HG03066 (cell line): Measurements from ENCODE around the gene NOX3.
"Not testable (repeated sequence)": the region's sequence is repeated elsewhere in the genome, so short reads cannot be mapped to it uniquely, and the experiment has no call there.

Experiments
- ATAC-seq: cut with Tn5 transposase; IDR thresholded peaks from one replicate; pipeline ENCODE4 v1.9.1; 2021; ENCODE audit warnings: low read depth; ENCODE audit not compliant: unreplicated experiment

The NOX3 gene, protein sequence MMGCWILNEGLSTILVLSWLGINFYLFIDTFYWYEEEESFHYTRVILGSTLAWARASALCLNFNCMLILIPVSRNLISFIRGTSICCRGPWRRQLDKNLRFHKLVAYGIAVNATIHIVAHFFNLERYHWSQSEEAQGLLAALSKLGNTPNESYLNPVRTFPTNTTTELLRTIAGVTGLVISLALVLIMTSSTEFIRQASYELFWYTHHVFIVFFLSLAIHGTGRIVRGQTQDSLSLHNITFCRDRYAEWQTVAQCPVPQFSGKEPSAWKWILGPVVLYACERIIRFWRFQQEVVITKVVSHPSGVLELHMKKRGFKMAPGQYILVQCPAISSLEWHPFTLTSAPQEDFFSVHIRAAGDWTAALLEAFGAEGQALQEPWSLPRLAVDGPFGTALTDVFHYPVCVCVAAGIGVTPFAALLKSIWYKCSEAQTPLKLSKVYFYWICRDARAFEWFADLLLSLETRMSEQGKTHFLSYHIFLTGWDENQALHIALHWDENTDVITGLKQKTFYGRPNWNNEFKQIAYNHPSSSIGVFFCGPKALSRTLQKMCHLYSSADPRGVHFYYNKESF

DNA sequence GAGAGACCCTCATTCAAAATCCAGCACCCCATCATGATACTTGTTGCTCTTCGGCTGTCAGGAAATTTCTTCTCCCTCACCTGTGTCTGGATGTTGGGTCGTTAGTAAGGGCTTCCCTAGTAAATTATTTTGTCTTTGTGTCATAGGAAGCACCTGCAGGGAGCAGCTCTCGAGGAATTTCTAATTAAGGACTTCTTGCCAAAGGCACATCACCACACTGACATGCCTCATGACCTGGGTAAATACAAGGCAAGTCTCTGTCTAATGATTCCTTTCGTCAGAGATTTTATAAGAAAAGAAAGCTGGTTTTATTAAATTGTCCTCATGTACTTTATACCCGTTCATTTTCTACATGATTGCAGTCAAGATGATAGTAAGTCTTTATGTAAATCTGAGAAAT lies at the start of gene NOX3:
Gene NOX3, minus strand, starts transcription at position 74 of the 400 bp plus-strand sequence. Its CDS starts 39 bp downstream, at position 35.
- ATAC-seq = no peak

DNA sequence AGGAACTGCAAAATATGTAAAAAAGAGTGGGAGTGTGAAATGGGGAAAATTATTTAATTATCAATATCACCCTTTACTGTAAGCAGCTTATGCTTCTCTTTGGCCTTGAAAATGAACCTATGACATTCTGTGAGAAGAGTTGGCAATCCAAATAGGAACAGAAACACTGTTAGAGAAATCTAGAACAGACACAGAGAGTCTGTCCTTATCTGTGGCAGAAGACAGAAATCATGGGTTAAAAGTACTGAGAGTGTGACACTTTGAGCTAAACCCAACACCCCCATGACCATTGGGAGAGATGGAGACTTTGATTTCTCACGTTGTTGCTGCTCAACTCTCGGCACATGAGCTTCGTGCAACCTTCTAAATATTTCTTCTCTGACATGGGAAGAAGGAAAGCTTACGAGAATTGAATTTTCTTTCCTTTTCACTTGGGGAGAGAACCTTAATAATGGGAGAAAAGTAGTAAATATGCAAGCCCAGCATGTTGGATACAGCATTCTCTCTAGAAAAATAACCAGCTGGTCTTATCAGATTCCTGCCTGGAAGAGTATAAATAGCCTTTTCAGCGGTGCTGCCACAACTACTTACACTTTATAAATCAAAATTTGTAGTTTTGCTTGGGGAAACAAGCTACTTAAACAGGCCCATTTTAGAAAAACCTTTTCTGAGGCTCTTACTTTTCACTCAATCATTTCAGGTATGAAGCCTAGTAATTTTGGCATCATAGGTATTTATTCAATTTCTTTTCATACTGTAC lies 49.4 kb upstream of the NOX3 start:
- ATAC-seq = no peak

DNA sequence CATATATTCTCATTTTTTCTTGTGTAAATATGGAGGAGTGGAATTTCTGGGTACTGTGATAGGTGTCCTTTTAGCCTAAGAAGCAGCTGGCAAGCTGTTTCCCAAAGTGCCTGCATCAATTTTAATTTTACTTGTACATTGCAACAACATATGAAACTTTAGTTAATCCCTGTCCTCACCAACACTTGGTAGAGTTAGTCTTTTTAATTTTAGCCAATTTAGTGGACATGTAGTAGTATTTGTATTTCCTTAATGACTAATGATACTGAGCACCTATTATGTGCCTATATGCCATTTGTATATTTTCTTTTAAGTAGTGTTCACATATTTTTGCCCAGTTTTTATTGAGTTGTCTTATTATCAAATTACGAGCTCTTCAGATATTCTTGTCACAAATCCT lies 46.8 kb upstream of the NOX3 start:
- ATAC-seq = no peak

DNA sequence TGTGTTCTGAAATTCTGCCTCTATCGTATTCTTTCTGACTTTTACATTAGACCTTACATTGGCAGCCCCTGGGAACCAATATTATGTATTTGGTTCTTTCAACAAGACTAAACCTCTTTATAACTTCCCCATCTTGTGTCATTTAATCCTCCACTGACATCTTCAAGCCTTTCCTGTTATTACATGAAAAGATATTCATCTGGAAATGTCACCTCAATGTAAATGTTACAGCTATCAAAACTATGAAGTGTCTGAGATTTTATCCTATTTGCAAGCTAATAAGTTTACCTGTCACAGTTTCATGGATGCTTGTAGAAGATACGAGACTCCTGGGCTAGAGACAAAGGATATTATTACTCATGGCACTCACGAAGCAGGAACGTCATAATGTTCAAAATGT lies 43.9 kb upstream of the NOX3 start:
- no peak for ATAC-seq

- no peak for ATAC-seq
Observed at GRCh38 chr6:155498370-155498769, 42.7 kb upstream of the NOX3 start.

DNA sequence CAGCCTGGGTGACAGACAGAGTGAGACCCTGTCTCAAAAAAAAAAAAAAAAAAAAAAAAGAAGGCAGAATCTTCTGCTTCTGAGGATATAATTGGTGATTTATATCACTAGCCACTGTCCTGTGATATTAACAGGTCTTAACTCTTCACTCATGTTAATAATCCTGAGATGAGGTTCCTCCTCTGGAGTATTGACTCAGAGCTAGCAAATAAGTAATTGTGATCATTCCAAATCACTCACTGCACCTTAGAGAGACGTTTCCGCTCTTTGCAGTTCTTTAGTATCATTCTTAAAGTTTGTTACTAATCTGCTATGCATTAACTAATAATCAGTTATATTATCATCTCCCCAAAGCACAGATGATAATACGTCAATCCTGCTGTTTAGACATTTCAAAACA lies 41.6 kb upstream of the NOX3 start:
- no peak for ATAC-seq

- ATAC-seq = no peak
Observed at GRCh38 chr6:155495011-155495768, 39.6 kb upstream of the NOX3 start.

- no peak for ATAC-seq
Observed at GRCh38 chr6:155493694-155494143, 38.1 kb upstream of the NOX3 start.

DNA sequence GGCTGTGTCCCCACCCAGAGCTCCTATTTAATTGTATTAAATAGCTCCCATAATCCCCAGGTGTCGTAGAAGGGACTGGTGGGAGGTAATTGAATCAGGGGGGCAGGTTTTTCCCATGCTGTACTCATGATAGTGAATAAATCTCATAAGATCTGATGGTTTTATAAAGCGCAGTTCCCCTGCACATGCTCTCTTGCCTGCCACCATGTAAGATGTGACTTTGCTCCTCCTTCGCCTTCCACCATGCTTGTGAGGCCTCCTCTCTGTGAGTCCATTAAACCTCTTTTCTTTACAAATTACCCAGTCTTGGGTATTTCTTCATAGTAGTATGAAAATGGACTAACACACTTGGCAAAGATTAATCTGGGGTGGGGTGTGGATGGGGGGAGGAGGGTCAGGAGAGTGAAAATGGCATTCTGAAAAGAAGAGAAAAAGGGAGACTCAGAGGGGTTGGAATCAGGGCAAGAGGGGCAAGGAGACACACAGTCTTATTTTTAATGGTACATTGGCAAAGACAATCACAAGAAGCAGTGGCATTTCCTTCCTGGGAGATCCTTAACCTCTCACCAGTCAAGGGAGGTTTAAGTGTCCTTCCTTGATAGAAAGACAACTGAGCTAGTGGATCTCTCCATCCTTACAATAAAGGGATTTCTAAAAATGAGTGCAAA lies 37.5 kb upstream of the NOX3 start:
- no peak for ATAC-seq

GRCh38 chr6:155492061-155492735 lies 36.6 kb upstream of the NOX3 start:
- ATAC-seq = no peak

- ATAC-seq = no peak
Observed at GRCh38 chr6:155491421-155491820, 35.8 kb upstream of the NOX3 start.

DNA sequence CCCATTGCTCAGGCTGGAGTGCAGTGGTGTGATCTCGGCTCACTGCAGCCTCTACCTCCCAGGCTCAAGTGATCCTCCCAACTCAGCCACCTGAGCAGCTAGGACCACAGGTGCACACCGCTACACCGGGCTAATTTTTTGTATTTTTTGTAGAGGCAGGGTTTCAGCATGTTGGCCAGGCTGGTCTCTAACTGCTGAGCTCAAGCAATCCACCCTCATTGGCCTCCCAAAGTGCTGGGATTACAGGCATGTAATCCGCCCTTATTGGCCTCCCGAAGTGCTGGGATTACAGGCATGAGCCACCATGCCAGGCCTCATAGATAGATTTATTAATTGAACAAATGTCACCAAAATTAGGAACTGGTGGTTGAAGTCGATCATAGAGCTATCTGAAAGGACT lies 32.6 kb upstream of the NOX3 start:
- ATAC-seq = not testable (repeated sequence)

DNA sequence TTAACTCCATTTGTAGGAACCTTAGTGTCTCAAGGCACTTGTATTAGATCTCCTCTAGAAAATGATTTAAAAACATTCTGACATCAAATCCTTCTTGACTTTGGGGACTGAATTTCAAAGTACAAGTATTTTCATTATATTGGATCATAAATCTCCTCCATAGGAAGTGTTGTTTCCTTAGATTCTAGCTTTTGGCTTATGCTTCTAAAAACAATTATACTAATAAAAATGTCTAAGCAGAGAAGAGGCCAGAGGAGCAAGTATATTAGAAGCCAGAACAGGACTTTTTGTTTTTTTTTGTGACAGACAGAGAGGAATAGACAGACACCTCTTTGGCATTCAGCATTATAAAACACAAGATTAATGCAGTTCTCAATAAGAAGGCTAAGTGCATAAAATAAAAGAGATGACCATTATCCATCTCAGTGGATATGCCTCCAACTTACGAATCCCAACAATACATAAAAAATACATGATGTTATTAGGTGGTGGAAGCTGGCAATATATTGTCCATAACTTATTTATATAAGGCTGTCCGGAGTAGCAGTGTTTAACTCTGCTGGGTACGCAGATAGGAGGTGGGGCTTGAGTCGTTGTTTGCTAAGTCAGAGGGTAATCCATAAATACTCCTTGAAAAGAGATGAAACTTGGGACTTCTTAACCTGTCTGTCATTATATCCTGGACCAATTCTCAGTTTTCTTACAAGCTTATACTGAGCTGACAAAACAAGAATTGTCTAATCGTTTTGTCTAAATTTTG lies 31.9 kb upstream of the NOX3 start:
- no peak for ATAC-seq

DNA sequence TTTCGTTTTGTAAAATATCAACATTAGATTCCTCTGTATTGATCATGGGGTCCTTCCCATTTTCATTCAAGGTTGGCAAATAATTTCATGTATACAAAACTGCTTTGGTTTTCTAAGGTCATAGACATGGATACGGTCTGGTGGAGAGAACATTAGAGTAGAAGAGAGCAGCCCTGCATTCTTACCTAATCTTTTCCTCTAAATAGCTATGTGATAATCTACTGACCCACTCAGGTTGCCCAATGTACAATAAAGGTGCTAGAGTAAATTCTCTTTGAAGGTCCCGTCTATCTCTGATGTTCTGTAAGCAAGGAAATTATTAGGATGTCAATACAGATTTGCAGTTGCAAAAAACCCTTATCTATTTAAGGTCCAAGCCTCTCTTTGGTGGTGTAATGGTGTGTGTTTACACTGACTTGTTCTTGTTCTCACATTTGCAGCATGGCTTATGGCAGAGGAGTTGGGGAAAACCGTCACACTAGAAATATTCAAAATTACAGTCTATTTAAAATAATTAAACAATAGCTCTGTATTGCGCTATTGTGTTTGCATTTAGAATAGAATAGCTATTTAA lies 31.2 kb upstream of the NOX3 start:
- ATAC-seq = no peak

DNA sequence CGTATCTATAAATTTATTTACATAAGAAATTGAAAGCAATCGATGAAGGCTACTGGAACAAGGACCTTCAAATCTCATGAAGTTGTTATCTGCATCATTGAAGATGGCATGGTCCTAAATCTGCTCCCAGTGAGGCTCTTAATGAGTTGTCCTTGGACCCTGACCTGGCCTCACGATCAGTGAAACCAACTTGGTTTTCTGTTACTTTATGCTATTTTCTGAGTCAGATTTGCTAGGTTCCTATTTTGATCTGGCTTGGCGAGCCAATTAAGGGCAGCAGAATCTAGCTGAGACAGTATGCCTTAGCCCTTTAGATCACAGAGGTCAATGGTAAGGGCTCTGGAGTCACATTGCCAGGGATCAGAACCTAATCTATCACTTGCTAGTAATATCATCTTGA lies 30.1 kb upstream of the NOX3 start:
- ATAC-seq = no peak

GRCh38 chr6:155483858-155484257 lies 28.2 kb upstream of the NOX3 start:
- ATAC-seq = no peak

- no peak for ATAC-seq
Observed at GRCh38 chr6:155481215-155481614, 25.6 kb upstream of the NOX3 start.

DNA sequence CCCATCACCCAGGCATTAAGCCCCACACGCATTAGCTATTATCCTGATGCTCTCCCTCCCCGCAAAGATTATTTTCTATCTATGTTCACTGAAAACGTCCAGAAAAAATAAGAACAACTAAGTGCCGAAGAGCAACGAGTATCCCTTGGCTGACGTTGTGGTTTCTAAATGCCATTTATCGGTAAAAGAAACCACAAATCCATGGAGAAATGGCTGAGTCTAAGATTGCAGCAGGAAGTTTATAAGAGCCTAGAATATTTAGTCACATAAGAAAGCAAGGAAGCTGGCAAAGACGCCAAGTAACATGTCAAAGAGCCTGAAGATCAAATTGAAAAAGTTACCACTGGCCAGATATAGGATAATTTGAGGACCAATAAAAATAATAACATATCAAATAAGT lies 18.1 kb upstream of the NOX3 start:
- no peak for ATAC-seq

DNA sequence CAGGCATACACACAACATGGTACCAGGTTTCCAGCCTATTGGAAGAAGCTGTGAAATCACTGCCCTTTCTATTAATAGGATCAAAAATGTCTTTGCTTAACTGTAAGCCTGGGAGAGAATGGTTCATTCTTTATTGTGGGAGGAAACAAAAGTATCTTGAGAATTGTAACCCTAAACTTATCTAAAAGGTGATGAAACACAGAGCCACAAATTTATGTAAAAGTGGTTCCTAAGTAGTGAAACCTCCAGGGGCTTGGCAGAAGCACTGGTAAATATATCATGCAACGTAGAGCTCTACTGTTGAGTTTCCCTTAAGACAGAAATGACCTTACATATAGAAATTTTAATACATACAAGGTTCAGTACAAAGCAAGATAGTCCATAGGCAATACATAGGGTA lies 17.2 kb upstream of the NOX3 start:
- no peak for ATAC-seq
